ENCODE measurements around the gene SOX30. TPM values are rescaled to one million over a fixed set of nuclear protein-coding genes. Genes with fewer than 3 reads are reported as not detected.

The SOX30 gene
- total RNA-seq, 1 donor from 2014 or later, result 0.15 TPM

- Mint-ChIP-seq H3K4me3 (ENCODE audit: unreplicated experiment) (no peak overlapping the region), H3K4me1 (ENCODE audit: unreplicated experiment) (no peaks in the 10 kb centered on the region), H3K27ac (ENCODE audit: unreplicated experiment) (no peak overlapping the region)
Observed at GRCh38 chr5:157602505-157602904, 49.7 kb downstream of the SOX30 start.

GRCh38 chr5:157600252-157600651 lies 52.0 kb downstream of the SOX30 start:
- DNase-seq (ENCODE audit: low spot score), result no peak
- no peaks in the 10 kb centered on the region for H3K36me3 Mint-ChIP-seq (ENCODE audit: low read depth, unreplicated experiment)
- no peaks in the 10 kb centered on the region for H3K9me3 Mint-ChIP-seq (ENCODE audit: unreplicated experiment)
- no peaks in the 10 kb centered on the region for H3K27me3 Mint-ChIP-seq (ENCODE audit: unreplicated experiment)
- no peak overlapping the region for H3K4me3 Mint-ChIP-seq (ENCODE audit: unreplicated experiment)
- no peak overlapping the region for H3K27ac Mint-ChIP-seq (ENCODE audit: unreplicated experiment)
- H3K4me1 Mint-ChIP-seq (ENCODE audit: unreplicated experiment), result no peaks in the 10 kb centered on the region
- no peak for TF ChIP-seq CTCF (IDR thresholded peaks at IDR 0.05; ENCODE audit: unreplicated experiment)

More at GRCh38 chr5:157602505-157602904, 49.7 kb downstream of the SOX30 start:
- TF ChIP-seq CTCF (IDR thresholded peaks at IDR 0.05; ENCODE audit: unreplicated experiment), result no peak
- H3K36me3 Mint-ChIP-seq (ENCODE audit: low read depth, unreplicated experiment), result no peaks in the 10 kb centered on the region
- no peaks in the 10 kb centered on the region for H3K9me3 Mint-ChIP-seq (ENCODE audit: unreplicated experiment)
- no peaks in the 10 kb centered on the region for H3K27me3 Mint-ChIP-seq (ENCODE audit: unreplicated experiment)
- no peak for DNase-seq (ENCODE audit: low spot score)

GRCh38 chr5:157599565-157599964 lies 52.7 kb downstream of the SOX30 start:
- Mint-ChIP-seq H3K36me3 (ENCODE audit: low read depth, unreplicated experiment) (no peaks in the 10 kb centered on the region), H3K4me3 (ENCODE audit: unreplicated experiment) (no peak overlapping the region), H3K27me3 (ENCODE audit: unreplicated experiment) (no peaks in the 10 kb centered on the region), H3K27ac (ENCODE audit: unreplicated experiment) (no peak overlapping the region), H3K9me3 (ENCODE audit: unreplicated experiment) (no peaks in the 10 kb centered on the region), H3K4me1 (ENCODE audit: unreplicated experiment) (peaks cover 3% of the 10 kb centered on the region)
- no peak for TF ChIP-seq CTCF (IDR thresholded peaks at IDR 0.05; ENCODE audit: unreplicated experiment)
- DNase-seq (ENCODE audit: low spot score), result no peak

DNA sequence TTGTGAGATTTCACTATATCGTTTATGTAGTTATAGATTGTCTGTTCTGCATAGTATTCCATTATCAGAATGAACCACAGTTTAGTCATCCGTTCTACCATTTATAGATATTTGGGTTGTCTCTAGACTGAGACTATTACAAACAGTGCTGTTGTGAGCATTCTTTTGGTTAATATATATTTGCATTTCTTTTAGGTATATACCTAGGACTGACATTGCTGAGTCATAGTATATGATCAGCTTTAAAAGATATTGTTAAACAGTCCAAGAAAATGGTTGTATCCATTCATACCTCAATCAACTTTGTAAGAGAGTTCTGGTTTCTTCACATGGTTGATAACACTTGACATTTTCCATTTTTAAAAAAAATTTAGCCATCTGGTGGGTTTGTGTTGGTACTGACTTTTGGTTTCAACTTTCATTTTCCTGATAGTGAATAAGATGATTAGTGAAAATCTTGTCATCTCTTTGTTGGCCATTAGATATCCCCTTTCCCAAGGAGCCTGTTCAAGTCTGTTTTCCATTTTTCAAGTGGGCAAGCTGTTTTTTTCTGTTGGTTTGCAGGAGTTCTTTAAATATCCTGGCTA lies 53.8 kb downstream of the SOX30 start:
- TF ChIP-seq CTCF (IDR thresholded peaks at IDR 0.05; ENCODE audit: unreplicated experiment), result no peak
- no peak for DNase-seq (ENCODE audit: low spot score)
- Mint-ChIP-seq H3K36me3 (ENCODE audit: low read depth, unreplicated experiment) (no peaks in the 10 kb centered on the region), H3K4me3 (ENCODE audit: unreplicated experiment) (no peak overlapping the region), H3K27me3 (ENCODE audit: unreplicated experiment) (no peaks in the 10 kb centered on the region), H3K9me3 (ENCODE audit: unreplicated experiment) (no peaks in the 10 kb centered on the region), H3K27ac (ENCODE audit: unreplicated experiment) (no peak overlapping the region), H3K4me1 (ENCODE audit: unreplicated experiment) (peaks cover 4% of the 10 kb centered on the region)

- no peaks in the 10 kb centered on the region for H3K27me3 Mint-ChIP-seq (ENCODE audit: unreplicated experiment)
- no peaks in the 10 kb centered on the region for H3K9me3 Mint-ChIP-seq (ENCODE audit: unreplicated experiment)
- H3K27ac Mint-ChIP-seq (ENCODE audit: unreplicated experiment), result no peak overlapping the region
- no peak for TF ChIP-seq CTCF (IDR thresholded peaks at IDR 0.05; ENCODE audit: unreplicated experiment)
- H3K36me3 Mint-ChIP-seq (ENCODE audit: low read depth, unreplicated experiment), result no peaks in the 10 kb centered on the region
- H3K4me1 Mint-ChIP-seq (ENCODE audit: unreplicated experiment), result peaks cover 9% of the 10 kb centered on the region
- no peak overlapping the region for H3K4me3 Mint-ChIP-seq (ENCODE audit: unreplicated experiment)
- DNase-seq (ENCODE audit: low spot score), result no peak
Observed at GRCh38 chr5:157597277-157597676, 55.0 kb downstream of the SOX30 start.

Measured in endothelial cell (in vitro differentiated cells).